Astrocyte (in vitro differentiated cells and primary cell): ENCODE results near the gene CD63. TPM values are rescaled to one million over a fixed set of nuclear protein-coding genes. Genes with fewer than 3 reads are reported as not detected.

ENCODE experiments used
- DNase-seq: peaks from one replicate; pipeline ENCODE4 v3.0.0-alpha.2; 2010; ENCODE audit warnings: low read depth
- FAIRE-seq: peaks from 2 replicates; lab custom pipeline; 2011; peaks lifted over from hg19 to GRCh38; lab: Jason Lieb, UNC
- H2AFZ ChIP-seq: 2 replicates; pipeline ENCODE4 v1.6.0; 2012; ENCODE audit warnings: low read depth, low read length, inconsistent platforms
- H3K27ac ChIP-seq: 2 replicates; pipeline ENCODE4 v1.5.1; 2011; ENCODE audit warnings: low read depth, low read length, inconsistent platforms
- H3K27me3 ChIP-seq: 2 replicates; pipeline ENCODE4 v1.6.0; 2011; ENCODE audit warnings: low read length, inconsistent platforms; ENCODE audit not compliant: insufficient read depth
- H3K36me3 ChIP-seq: 2 replicates; pipeline ENCODE4 v1.5.1; 2011; ENCODE audit warnings: low read length, inconsistent platforms; ENCODE audit not compliant: insufficient read depth
- H3K4me1 ChIP-seq: 2 replicates; pipeline ENCODE4 v1.5.1; 2011; ENCODE audit warnings: low read length, inconsistent platforms; ENCODE audit not compliant: insufficient read depth
- H3K4me2 ChIP-seq: 2 replicates; pipeline ENCODE4 v1.6.0; 2012; ENCODE audit warnings: low read length, inconsistent platforms
- H3K4me3 ChIP-seq: 2 replicates; pipeline ENCODE4 v1.5.1; 2011; ENCODE audit warnings: low read depth, mild to moderate bottlenecking, low read length, inconsistent platforms; ENCODE audit not compliant: insufficient read depth
- H3K79me2 ChIP-seq: 2 replicates; pipeline ENCODE4 v1.6.0; 2012; ENCODE audit warnings: mild to moderate bottlenecking, low read length, inconsistent platforms; ENCODE audit not compliant: insufficient read depth
- H3K9ac ChIP-seq: 2 replicates; pipeline ENCODE4 v1.6.0; 2012; ENCODE audit warnings: mild to moderate bottlenecking, low read length, inconsistent platforms
- H3K9me3 ChIP-seq: 2 replicates; pipeline ENCODE4 v1.5.1; 2012; ENCODE audit warnings: low read depth, mild to moderate bottlenecking, low read length, inconsistent platforms; ENCODE audit not compliant: insufficient read depth
- H4K20me1 ChIP-seq: 2 replicates; pipeline ENCODE4 v1.6.0; 2012; ENCODE audit warnings: low read length, inconsistent platforms; ENCODE audit not compliant: insufficient read depth
- H3K27ac Mint-ChIP-seq: one replicate; pipeline ENCODE4 v1.8.0; 2021; ENCODE audit warnings: mild to moderate bottlenecking, mixed read lengths; ENCODE audit not compliant: unreplicated experiment
- H3K27me3 Mint-ChIP-seq: one replicate; pipeline ENCODE4 v1.8.0; 2021; ENCODE audit warnings: low read depth, mixed read lengths; ENCODE audit not compliant: unreplicated experiment
- H3K36me3 Mint-ChIP-seq: one replicate; pipeline ENCODE4 v1.8.0; 2021; ENCODE audit warnings: low read depth, mixed read lengths; ENCODE audit not compliant: unreplicated experiment
- H3K4me1 Mint-ChIP-seq: one replicate; pipeline ENCODE4 v1.8.0; 2021; ENCODE audit warnings: low read depth, mixed read lengths; ENCODE audit not compliant: unreplicated experiment
- H3K4me3 Mint-ChIP-seq: one replicate; pipeline ENCODE4 v1.8.0; 2021; ENCODE audit warnings: mild to moderate bottlenecking, moderate library complexity, mixed read lengths; ENCODE audit not compliant: unreplicated experiment
- H3K9me3 Mint-ChIP-seq: one replicate; pipeline ENCODE4 v1.8.0; 2021; ENCODE audit warnings: mild to moderate bottlenecking, mixed read lengths; ENCODE audit not compliant: unreplicated experiment
- EZH2 ChIP-seq: IDR thresholded peaks from 2 replicates; pipeline ENCODE4 v1.6.1; 2012; ENCODE audit warnings: mild to moderate bottlenecking, low read length, inconsistent platforms; ENCODE audit not compliant: insufficient read depth
- total RNA-seq: library from RNA; stranded (reverse); gene quantifications from 2 replicates; pipeline ENCODE4 v1.2.1, GENCODE V29; 2021
- TF ChIP-seq, protein P1 (sequence below): IDR thresholded peaks from 2 replicates; pipeline ENCODE4 v1.5.1; 2011; ENCODE audit warnings: low read depth, mild to moderate bottlenecking, inconsistent platforms, low read length, moderate library complexity; ENCODE audit not compliant: insufficient read depth

The CD63 gene
- total RNA-seq, 1 donor from 2014 or later: 1,014 TPM

GRCh38 chr12:55745361-55746173 is 16.8 kb upstream of the CD63 start:
- no peaks in the 10 kb centered on the region for H3K27me3 ChIP-seq
- peaks cover 41% of the 10 kb centered on the region for H4K20me1 ChIP-seq
- H3K36me3 ChIP-seq: no peaks in the 10 kb centered on the region
- H3K4me3 ChIP-seq: peak overlapping the region; percentile 3
- no peaks in the 10 kb centered on the region for H3K27me3 Mint-ChIP-seq
- no peak overlapping the region for H3K27ac ChIP-seq
- H2AFZ ChIP-seq: no peak overlapping the region
- DNase-seq: no peak
- H3K27ac Mint-ChIP-seq: peak overlapping the region; percentile 88
- H3K9me3 Mint-ChIP-seq: no peaks in the 10 kb centered on the region
- H3K4me2 ChIP-seq: peak overlapping the region; percentile 100
- peaks cover 7% of the 10 kb centered on the region for H3K36me3 Mint-ChIP-seq
- TF ChIP-seq, protein P1, sequence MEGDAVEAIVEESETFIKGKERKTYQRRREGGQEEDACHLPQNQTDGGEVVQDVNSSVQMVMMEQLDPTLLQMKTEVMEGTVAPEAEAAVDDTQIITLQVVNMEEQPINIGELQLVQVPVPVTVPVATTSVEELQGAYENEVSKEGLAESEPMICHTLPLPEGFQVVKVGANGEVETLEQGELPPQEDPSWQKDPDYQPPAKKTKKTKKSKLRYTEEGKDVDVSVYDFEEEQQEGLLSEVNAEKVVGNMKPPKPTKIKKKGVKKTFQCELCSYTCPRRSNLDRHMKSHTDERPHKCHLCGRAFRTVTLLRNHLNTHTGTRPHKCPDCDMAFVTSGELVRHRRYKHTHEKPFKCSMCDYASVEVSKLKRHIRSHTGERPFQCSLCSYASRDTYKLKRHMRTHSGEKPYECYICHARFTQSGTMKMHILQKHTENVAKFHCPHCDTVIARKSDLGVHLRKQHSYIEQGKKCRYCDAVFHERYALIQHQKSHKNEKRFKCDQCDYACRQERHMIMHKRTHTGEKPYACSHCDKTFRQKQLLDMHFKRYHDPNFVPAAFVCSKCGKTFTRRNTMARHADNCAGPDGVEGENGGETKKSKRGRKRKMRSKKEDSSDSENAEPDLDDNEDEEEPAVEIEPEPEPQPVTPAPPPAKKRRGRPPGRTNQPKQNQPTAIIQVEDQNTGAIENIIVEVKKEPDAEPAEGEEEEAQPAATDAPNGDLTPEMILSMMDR: no peak
- TF ChIP-seq EZH2: no peak
- no peaks in the 10 kb centered on the region for H3K9me3 ChIP-seq
- peak overlapping the region; percentile 94 for H3K4me3 Mint-ChIP-seq
- FAIRE-seq: no peak
- H3K4me1 ChIP-seq: peaks cover 14% of the 10 kb centered on the region
- peak overlapping the region; percentile 51 for H3K9ac ChIP-seq
- H3K79me2 ChIP-seq: peaks cover 10% of the 10 kb centered on the region
- H3K4me1 Mint-ChIP-seq: peaks cover 19% of the 10 kb centered on the region

- peak overlapping the region; percentile 94 for H3K4me3 Mint-ChIP-seq
- FAIRE-seq: no peak
These were observed 15.7 kb upstream of the CD63 start for GRCh38 chr12:55744340-55745030.

More at GRCh38 chr12:55744340-55745030, 15.7 kb upstream of the CD63 start:
- peak overlapping the region; percentile 75 for H3K9ac ChIP-seq
- H3K27ac Mint-ChIP-seq: peak overlapping the region; percentile 81
- H3K9me3 ChIP-seq: no peaks in the 10 kb centered on the region
- H3K27me3 Mint-ChIP-seq: no peaks in the 10 kb centered on the region
- H3K4me1 Mint-ChIP-seq: peaks cover 19% of the 10 kb centered on the region
- H2AFZ ChIP-seq: peak overlapping the region; percentile 61
- peaks cover 10% of the 10 kb centered on the region for H3K79me2 ChIP-seq
- no peaks in the 10 kb centered on the region for H3K36me3 ChIP-seq
- TF ChIP-seq, protein P1: no peak
- TF ChIP-seq EZH2: no peak
- peaks cover 4% of the 10 kb centered on the region for H3K36me3 Mint-ChIP-seq
- H3K27ac ChIP-seq: no peak overlapping the region
- H3K27me3 ChIP-seq: no peaks in the 10 kb centered on the region
- no peak for DNase-seq
- peaks cover 41% of the 10 kb centered on the region for H4K20me1 ChIP-seq
- H3K4me1 ChIP-seq: peaks cover 14% of the 10 kb centered on the region
- peak overlapping the region; percentile 76 for H3K4me3 ChIP-seq
- peak overlapping the region; percentile 100 for H3K4me2 ChIP-seq
- no peaks in the 10 kb centered on the region for H3K9me3 Mint-ChIP-seq
